ENCODE measurements around the gene GALNT15. TPM values are rescaled to one million over a fixed set of nuclear protein-coding genes. Genes with fewer than 3 reads are reported as not detected.
A peak's percentile ranks its signal among the peaks of the same experiment; 100 is the strongest.

The GALNT15 gene
- total and polyA plus RNA-seq, 2 donors (not counting 3 experiments of a cell fraction or from before 2014, with no cell fraction given): 0.87 to 5.4 TPM

- ChIA-PET POLR2A (no interaction called here), CTCF (interaction anchor here (1.4 kb wide), 1 partner anchor 93 kb away, joined by 6 read pairs; no protein-coding TSS in a partner anchor)
- Histone ChIP-seq H3K36me3 (ENCODE audit: control insufficient read depth in 2 of 2, extremely low read depth in 1 of 2, insufficient read depth in 2 of 2, low read length in 2 of 2) (no peaks in the 10 kb centered on the region), H3K4me3 (replicated peaks in 1 of 3; ENCODE audit: insufficient read depth in 1 of 3, low read depth in 1 of 3, low read length in 3 of 3) (no peak overlapping the region), H2AFZ (ENCODE audit: low read depth, low read length) (no peak overlapping the region), H3K4me2 (ENCODE audit: insufficient read depth, low read length) (no peak overlapping the region), H3K4me1 (ENCODE audit: control insufficient read depth, extremely low read depth, insufficient read depth, low read length) (peaks cover 20% of the 10 kb centered on the region), H4K20me1 (replicated peaks; ENCODE audit: control insufficient read depth, extremely low read depth, insufficient read depth, low read length) (no peaks in the 10 kb centered on the region), H3K9me1 (replicated peaks; ENCODE audit: control insufficient read depth, extremely low read depth, insufficient read depth, low read length) (no peaks in the 10 kb centered on the region), H3K27me3 (ENCODE audit: control insufficient read depth in 2 of 2, insufficient read depth in 2 of 2, low read length in 2 of 2) (no peaks in the 10 kb centered on the region), H3K27ac (ENCODE audit: insufficient read depth, low read depth, low read length) (no peak overlapping the region), H3K9me3 (replicated peaks; ENCODE audit: control insufficient read depth, insufficient read depth, low read length) (no peaks in the 10 kb centered on the region), H3K9ac (replicated peaks; ENCODE audit: extremely low read depth, insufficient read depth, low read length) (no peak overlapping the region), H3K79me2 (ENCODE audit: control insufficient read depth, insufficient read depth, low read length) (no peaks in the 10 kb centered on the region)
- no TSS peak for BruUV-seq (replicated peaks)
- intact Hi-C loops (cut with micrococcal nuclease): no loop called here
- TF ChIP-seq POLR2AphosphoS5 (IDR thresholded peaks at IDR 0.05; ENCODE audit: insufficient read depth, low read depth, low read length): no peak
- peak; percentile 17 for TF ChIP-seq FOS (IDR thresholded peaks at IDR 0.05; ENCODE audit: borderline replicate concordance, insufficient read depth, low read length)
- no peak for DNase-seq (ENCODE audit: low read depth, low spot score)
- dilution Hi-C loops (cut with MboI; ENCODE audit: extremely low pct_ligation_motif_present, low sequenced_read_pairs): no loop called here
- FAIRE-seq: no peak
These were observed 32.0 kb upstream of the GALNT15 start for GRCh38 chr3:16142350-16143025.

GRCh38 chr3:16143861-16144447 is 30.5 kb upstream of the GALNT15 start:
- Histone ChIP-seq H3K79me2 (ENCODE audit: control insufficient read depth, insufficient read depth, low read length) (no peaks in the 10 kb centered on the region), H3K36me3 (ENCODE audit: control insufficient read depth in 2 of 2, extremely low read depth in 1 of 2, insufficient read depth in 2 of 2, low read length in 2 of 2) (no peaks in the 10 kb centered on the region), H3K4me2 (ENCODE audit: insufficient read depth, low read length) (no peak overlapping the region), H3K4me3 (replicated peaks in 1 of 3; ENCODE audit: insufficient read depth in 1 of 3, low read depth in 1 of 3, low read length in 3 of 3) (no peak overlapping the region), H3K9ac (replicated peaks; ENCODE audit: extremely low read depth, insufficient read depth, low read length) (no peak overlapping the region), H4K20me1 (replicated peaks; ENCODE audit: control insufficient read depth, extremely low read depth, insufficient read depth, low read length) (no peaks in the 10 kb centered on the region), H3K27ac (ENCODE audit: insufficient read depth, low read depth, low read length) (no peak overlapping the region), H3K27me3 (ENCODE audit: control insufficient read depth in 2 of 2, insufficient read depth in 2 of 2, low read length in 2 of 2) (no peaks in the 10 kb centered on the region), H3K9me1 (replicated peaks; ENCODE audit: control insufficient read depth, extremely low read depth, insufficient read depth, low read length) (no peaks in the 10 kb centered on the region), H3K4me1 (ENCODE audit: control insufficient read depth, extremely low read depth, insufficient read depth, low read length) (peaks cover 22% of the 10 kb centered on the region), H3K9me3 (replicated peaks; ENCODE audit: control insufficient read depth, insufficient read depth, low read length) (no peaks in the 10 kb centered on the region), H2AFZ (ENCODE audit: low read depth, low read length) (no peak overlapping the region)
- intact Hi-C loops (cut with micrococcal nuclease) (no loop called here), dilution Hi-C loops (cut with MboI; ENCODE audit: extremely low pct_ligation_motif_present, low sequenced_read_pairs) (no loop called here)
- no peak for DNase-seq (ENCODE audit: low read depth, low spot score)
- no peak for TF ChIP-seq CTCF (IDR thresholded peaks at IDR 0.05; ENCODE audit: extremely low read depth in 1 of 2, insufficient read depth in 1 of 2, low read depth in 1 of 2, low read length in 2 of 2)
- no peak for TF ChIP-seq EZH2 (IDR thresholded peaks at IDR 0.05; ENCODE audit: borderline replicate concordance, low read depth, low read length, severe bottlenecking)
- TF ChIP-seq JUN (IDR thresholded peaks at IDR 0.05; ENCODE audit: borderline replicate concordance, insufficient read depth, insufficient read length, low read depth): no peak
- no peak for TF ChIP-seq FOS (IDR thresholded peaks at IDR 0.05; ENCODE audit: borderline replicate concordance, insufficient read depth, low read length)
- TF ChIP-seq POLR2AphosphoS5 (IDR thresholded peaks at IDR 0.05; ENCODE audit: insufficient read depth, low read depth, low read length): no peak
- TF ChIP-seq GATA2 (IDR thresholded peaks at IDR 0.05; ENCODE audit: insufficient read depth, insufficient read length, low read depth, low read length): no peak
- TF ChIP-seq POLR2A (IDR thresholded peaks at IDR 0.05; ENCODE audit: low read depth, low read length): no peak
- TF ChIP-seq MAX (IDR thresholded peaks at IDR 0.05; ENCODE audit: insufficient read depth, insufficient read length): no peak
- no peak for TF ChIP-seq MYC (IDR thresholded peaks at IDR 0.05; ENCODE audit: low read depth, low read length)
- ChIA-PET CTCF (no interaction called here), POLR2A (no interaction called here)
- BruUV-seq (replicated peaks): no TSS peak
- no peak for FAIRE-seq
